Tibial nerve (tissue), 3 donors: ENCODE measurements around the gene SPIRE2.

ENCODE experiments used
- POLR2A ChIP-seq, 2 donors: fragments of 450-650 bp; IDR thresholded peaks; one replicate each; pipeline ENCODE4 v1.6.1; 2017; ENCODE audit warnings: antibody characterized with exemption in 2 of 2, mild to moderate bottlenecking in 2 of 2, moderate library complexity in 2 of 2
- TF ChIP-seq, protein P1 (sequence below), 5 experiments: fragments of 200-600 bp in 3 of 5; fragments of 450-650 bp in 2 of 5; sonication (generic) in 3 of 5; IDR thresholded peaks; one replicate each; pipeline ENCODE4 v1.5.1; 2016 to 2019; ENCODE audit warnings: antibody characterized with exemption in 5 of 5, mild to moderate bottlenecking in 3 of 5, moderate library complexity in 2 of 5

DNA sequence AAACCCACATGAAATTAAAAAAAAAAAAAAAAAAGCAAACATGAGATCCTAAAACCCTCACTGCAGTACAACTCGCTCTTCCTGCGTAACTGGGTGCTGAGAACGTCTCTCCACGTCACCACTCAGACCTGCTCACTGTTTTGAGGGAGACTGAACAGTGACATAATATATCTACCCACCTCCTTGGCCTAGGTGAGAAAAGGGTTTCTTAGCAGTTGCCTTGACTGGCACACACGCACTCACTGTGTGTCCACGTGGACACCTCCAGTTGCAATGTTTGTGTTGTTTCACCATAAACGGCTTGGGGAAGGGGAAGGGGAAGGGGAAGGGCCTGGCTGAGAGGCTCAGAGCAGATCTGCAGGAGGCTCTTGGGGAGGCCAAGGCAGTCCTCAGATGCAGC is 43.9 kb upstream of the SPIRE2 start:
- TF ChIP-seq, protein P1, sequence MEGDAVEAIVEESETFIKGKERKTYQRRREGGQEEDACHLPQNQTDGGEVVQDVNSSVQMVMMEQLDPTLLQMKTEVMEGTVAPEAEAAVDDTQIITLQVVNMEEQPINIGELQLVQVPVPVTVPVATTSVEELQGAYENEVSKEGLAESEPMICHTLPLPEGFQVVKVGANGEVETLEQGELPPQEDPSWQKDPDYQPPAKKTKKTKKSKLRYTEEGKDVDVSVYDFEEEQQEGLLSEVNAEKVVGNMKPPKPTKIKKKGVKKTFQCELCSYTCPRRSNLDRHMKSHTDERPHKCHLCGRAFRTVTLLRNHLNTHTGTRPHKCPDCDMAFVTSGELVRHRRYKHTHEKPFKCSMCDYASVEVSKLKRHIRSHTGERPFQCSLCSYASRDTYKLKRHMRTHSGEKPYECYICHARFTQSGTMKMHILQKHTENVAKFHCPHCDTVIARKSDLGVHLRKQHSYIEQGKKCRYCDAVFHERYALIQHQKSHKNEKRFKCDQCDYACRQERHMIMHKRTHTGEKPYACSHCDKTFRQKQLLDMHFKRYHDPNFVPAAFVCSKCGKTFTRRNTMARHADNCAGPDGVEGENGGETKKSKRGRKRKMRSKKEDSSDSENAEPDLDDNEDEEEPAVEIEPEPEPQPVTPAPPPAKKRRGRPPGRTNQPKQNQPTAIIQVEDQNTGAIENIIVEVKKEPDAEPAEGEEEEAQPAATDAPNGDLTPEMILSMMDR (IDR thresholded peaks at IDR 0.05), result no peak
- no peak for TF ChIP-seq POLR2A (IDR thresholded peaks at IDR 0.05)
